ENCODE results near the gene TMEM40.

DNA sequence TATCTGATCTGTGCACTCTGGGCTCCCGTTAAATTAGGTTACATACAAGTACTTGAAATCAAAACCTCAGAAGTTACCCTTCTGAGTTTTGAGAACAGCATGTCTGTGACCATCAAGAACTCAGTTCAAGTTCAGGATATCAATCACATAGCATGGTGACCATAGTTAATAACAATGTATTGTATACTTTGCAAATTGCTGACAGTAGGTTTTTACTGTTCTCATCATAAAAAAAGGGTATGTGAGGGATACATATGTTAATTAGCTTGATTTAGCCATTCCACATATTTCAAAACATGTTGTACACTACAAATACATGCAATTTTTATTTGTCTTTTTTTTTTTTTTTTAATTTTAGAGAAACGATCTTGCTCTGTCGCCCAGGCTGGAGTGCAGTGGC is 25.5 kb downstream of the TMEM40 start:
- TF ChIP-seq EZH2 (IDR thresholded peaks at IDR 0.05; ENCODE audit: low read depth) (no peak), CTCF (conservative IDR thresholded peaks at IDR 0.05) (no peak)
